SU-DHL-6 (cell line): ENCODE results near the gene ADAMTS12.

Source experiments
- H2AFZ ChIP-seq: fragments of 200-600 bp; sonication (generic); 2 replicates; pipeline ENCODE4 v1.6.1; 2014; ENCODE audit warnings: low read depth, mild to moderate bottlenecking, moderate library complexity, mixed read lengths, antibody characterized with exemption, low read length; ENCODE audit not compliant: severe bottlenecking
- H3F3A ChIP-seq: fragments of 200-600 bp; shearing (Covaris generic); 2 replicates; pipeline ENCODE4 v1.6.0; 2016; ENCODE audit warnings: antibody characterized with exemption, mild to moderate bottlenecking; ENCODE audit not compliant: insufficient read depth
- H3K27ac ChIP-seq: fragments of 200-600 bp; sonication (generic); 2 replicates; pipeline ENCODE4 v1.5.1; 2016; ENCODE audit warnings: low read depth, mild to moderate bottlenecking, low read length, moderate library complexity, mixed read lengths
- H3K27me3 ChIP-seq: fragments of 200-600 bp; sonication (generic), shearing (Covaris generic); 2 replicates; pipeline ENCODE4 v1.6.0; 2014; ENCODE audit warnings: mild to moderate bottlenecking, low read length
- H3K36me3 ChIP-seq: fragments of 200-600 bp; sonication (generic); 2 replicates; pipeline ENCODE4 v1.6.1; 2014; ENCODE audit warnings: mild to moderate bottlenecking, low read length, mixed read lengths
- H3K4me2 ChIP-seq: fragments of 300-600, 200-600 bp; shearing (Covaris generic), sonication (generic); 2 replicates; pipeline ENCODE4 v1.6.0; 2014; ENCODE audit warnings: low read length, low read depth, mild to moderate bottlenecking; ENCODE audit not compliant: poor library complexity, severe bottlenecking
- H3K4me3 ChIP-seq: fragments of 200-600 bp; sonication (generic); 2 replicates; pipeline ENCODE4 v1.5.1; 2014; ENCODE audit warnings: antibody characterized with exemption, low read length, mild to moderate bottlenecking, mixed read lengths; ENCODE audit not compliant: insufficient read depth, poor library complexity, severe bottlenecking
- H3K79me2 ChIP-seq: fragments of 200-600 bp; sonication (generic); 2 replicates; pipeline ENCODE4 v1.6.1; 2014; ENCODE audit warnings: mild to moderate bottlenecking, low read length, moderate library complexity; ENCODE audit not compliant: insufficient read depth
- H3K9ac ChIP-seq: fragments of 200-600 bp; sonication (generic); 2 replicates; pipeline ENCODE4 v1.7.0; 2014; ENCODE audit warnings: mild to moderate bottlenecking, low read length
- H3K9me2 ChIP-seq: fragments of 200-600 bp; sonication (generic); replicated peaks from 2 replicates; pipeline ENCODE4 v1.6.1; 2014; ENCODE audit warnings: low read length; ENCODE audit not compliant: insufficient read depth
- H3K9me3 ChIP-seq: fragments of 200-600 bp; sonication (generic); 2 replicates; pipeline ENCODE4 v1.6.1; 2014; ENCODE audit warnings: low read length, mixed read lengths; ENCODE audit not compliant: insufficient read depth
- H4K20me1 ChIP-seq: fragments of 200-600 bp; sonication (generic); 2 replicates; pipeline ENCODE4 v1.6.1; 2014; ENCODE audit warnings: low read depth, mild to moderate bottlenecking, antibody characterized with exemption, low read length, moderate library complexity, mixed read lengths
- CTCF ChIP-seq: fragments of 200-600 bp; sonication (generic); IDR thresholded peaks from one replicate; pipeline ENCODE4 v1.5.1; 2017; ENCODE audit warnings: antibody characterized with exemption, mild to moderate bottlenecking, low read length, moderate library complexity; ENCODE audit not compliant: insufficient read depth, poor library complexity, severe bottlenecking
- EZH2phosphoT487 ChIP-seq: fragments of 200-600 bp; sonication (generic), shearing (Covaris generic); conservative IDR thresholded peaks from 2 replicates; pipeline ENCODE4 v1.6.1; 2018; ENCODE audit warnings: mild to moderate bottlenecking, antibody characterized with exemption, low read length, moderate library complexity, mixed read lengths

ADAMTS12 gene

GRCh38 chr5:33809936-33810335 is 81.9 kb downstream of the ADAMTS12 start:
- Histone ChIP-seq H3K9me2 (no peaks in the 10 kb centered on the region; the same call in 1 of the 2 replicates), H3F3A (no peaks in the 10 kb centered on the region), H3K9ac (no peak overlapping the region), H3K27ac (no peak overlapping the region), H3K36me3 (no peaks in the 10 kb centered on the region), H3K79me2 (no peaks in the 10 kb centered on the region), H3K4me3 (no peak overlapping the region), H3K27me3 (no peaks in the 10 kb centered on the region), H3K4me2 (no peak overlapping the region), H3K9me3 (no peaks in the 10 kb centered on the region), H2AFZ (no peak overlapping the region), H4K20me1 (no peaks in the 10 kb centered on the region)
- TF ChIP-seq EZH2phosphoT487 = no peak
- TF ChIP-seq CTCF = no peak

- H3K79me2 ChIP-seq = no peaks in the 10 kb centered on the region
- H3K36me3 ChIP-seq = no peaks in the 10 kb centered on the region
- no peaks in the 10 kb centered on the region for H3F3A ChIP-seq
- no peak overlapping the region for H3K4me2 ChIP-seq
- no peaks in the 10 kb centered on the region; the same call in 1 of the 2 replicates for H3K9me2 ChIP-seq
- no peaks in the 10 kb centered on the region for H4K20me1 ChIP-seq
- TF ChIP-seq CTCF = no peak
- no peak for TF ChIP-seq EZH2phosphoT487
- H2AFZ ChIP-seq = no peak overlapping the region
- H3K27ac ChIP-seq = no peak overlapping the region
- H3K4me3 ChIP-seq = no peak overlapping the region
- H3K9ac ChIP-seq = no peak overlapping the region
- H3K27me3 ChIP-seq = no peaks in the 10 kb centered on the region
- H3K9me3 ChIP-seq = no peaks in the 10 kb centered on the region
These were observed 83.1 kb downstream of the ADAMTS12 start for GRCh38 chr5:33808699-33809098.

GRCh38 chr5:33807771-33808170 is 84.0 kb downstream of the ADAMTS12 start:
- Histone ChIP-seq H3F3A (no peaks in the 10 kb centered on the region), H3K27ac (no peak overlapping the region), H3K4me2 (no peak overlapping the region), H3K27me3 (no peaks in the 10 kb centered on the region), H3K9me3 (no peaks in the 10 kb centered on the region), H4K20me1 (no peaks in the 10 kb centered on the region), H3K79me2 (no peaks in the 10 kb centered on the region), H3K4me3 (no peak overlapping the region), H3K9ac (no peak overlapping the region), H3K9me2 (no peaks in the 10 kb centered on the region; the same call in 1 of the 2 replicates), H2AFZ (no peak overlapping the region), H3K36me3 (no peaks in the 10 kb centered on the region)
- no peak for TF ChIP-seq CTCF
- TF ChIP-seq EZH2phosphoT487 = no peak
